GM18951 (cell line): ENCODE measurements around the gene DCDC1.

ENCODE experiments used
- POLR2A ChIP-seq: IDR thresholded peaks from 4 replicates; pipeline ENCODE4 v1.6.1; 2011; ENCODE audit warnings: mild to moderate bottlenecking; ENCODE audit not compliant: insufficient read length, insufficient read depth; ENCODE audit errors: extremely low read depth
- in situ Hi-C: fragments of 300-500 bp; cut with MboI; formaldehyde crosslinking; loops from one replicate; pipeline ENCODE4 v1.12.0; 2022; ENCODE audit warnings: low sequenced_read_pairs, mixed read lengths, inconsistent platforms; ENCODE audit not compliant: unreplicated experiment

Gene DCDC1

GRCh38 chr11:30832831-30833230, 536.7 kb downstream of the DCDC1 start:
- no peak for TF ChIP-seq POLR2A
- in situ Hi-C loops = no loop called here

- no peak for TF ChIP-seq POLR2A
- in situ Hi-C loops = no loop called here
These were observed 538.9 kb downstream of the DCDC1 start for GRCh38 chr11:30830681-30831080.

- in situ Hi-C loops = no loop called here
These were observed 542.6 kb downstream of the DCDC1 start for GRCh38 chr11:30826911-30827310.

DNA sequence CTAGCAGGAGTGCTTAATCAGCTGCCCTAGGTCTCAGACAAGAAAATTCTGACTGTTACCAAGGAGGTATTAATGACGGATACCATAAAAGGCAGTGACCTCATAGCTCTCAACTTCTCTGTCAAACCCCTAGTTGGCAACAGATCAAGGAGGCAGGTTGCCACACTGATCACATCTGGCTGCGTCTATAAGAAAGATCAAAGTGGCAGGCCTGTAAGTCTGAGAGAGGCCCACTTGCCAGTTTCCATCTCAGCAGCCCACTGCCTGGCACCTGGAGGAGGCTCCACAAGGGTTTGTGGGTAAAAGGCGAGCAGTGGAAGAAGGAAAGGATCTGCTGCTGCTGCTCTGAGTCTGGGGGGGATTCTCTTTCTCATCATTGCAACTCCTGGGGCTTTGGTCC, 543.8 kb downstream of the DCDC1 start:
- in situ Hi-C loops = no loop called here

More at GRCh38 chr11:30826911-30827310, 542.6 kb downstream of the DCDC1 start:
- TF ChIP-seq POLR2A = no peak

GRCh38 chr11:30823119-30823518, 546.4 kb downstream of the DCDC1 start:
- in situ Hi-C loops = no loop called here
- no peak for TF ChIP-seq POLR2A

More for the DNA sequence above, 543.8 kb downstream of the DCDC1 start:
- no peak for TF ChIP-seq POLR2A

- no peak for TF ChIP-seq POLR2A
- in situ Hi-C loops = no loop called here
These were observed 548.0 kb downstream of the DCDC1 start for GRCh38 chr11:30821438-30821965.

DNA sequence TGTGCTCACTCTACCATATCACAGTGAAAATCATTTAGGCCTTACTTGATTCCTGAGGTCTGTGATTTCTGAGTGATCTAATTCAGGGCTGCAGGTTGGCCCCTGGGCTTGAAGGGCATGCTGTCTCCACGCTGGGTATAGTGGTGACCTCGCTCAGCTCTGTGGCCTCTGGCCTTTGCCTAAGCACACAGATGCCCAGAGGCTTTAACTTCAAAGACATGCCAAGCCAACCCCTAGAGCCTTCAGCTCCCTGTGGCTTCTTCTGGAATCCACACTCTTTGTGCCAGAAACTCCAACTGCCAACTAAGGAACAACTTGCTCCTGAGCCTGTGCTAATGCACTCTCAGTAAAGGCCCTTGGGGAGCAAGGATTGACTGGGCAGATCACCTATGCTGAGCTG, 550.8 kb downstream of the DCDC1 start:
- no peak for TF ChIP-seq POLR2A
- in situ Hi-C loops = no loop called here

- in situ Hi-C loops = no loop called here
- no peak for TF ChIP-seq POLR2A
These were observed 552.3 kb downstream of the DCDC1 start for GRCh38 chr11:30816959-30817880.

- in situ Hi-C loops = no loop called here
- no peak for TF ChIP-seq POLR2A
These were observed 553.9 kb downstream of the DCDC1 start for GRCh38 chr11:30815619-30816018.

GRCh38 chr11:30814737-30815136, 554.8 kb downstream of the DCDC1 start:
- TF ChIP-seq POLR2A = no peak
- in situ Hi-C loops = no loop called here
